GM19438 (cell line): ENCODE measurements around the gene PPP1R2.

Source experiments
- ATAC-seq: cut with Tn5 transposase; IDR thresholded peaks from one replicate; pipeline ENCODE4 v1.9.1; 2021; ENCODE audit warnings: low read depth; ENCODE audit not compliant: unreplicated experiment

PPP1R2 gene

DNA sequence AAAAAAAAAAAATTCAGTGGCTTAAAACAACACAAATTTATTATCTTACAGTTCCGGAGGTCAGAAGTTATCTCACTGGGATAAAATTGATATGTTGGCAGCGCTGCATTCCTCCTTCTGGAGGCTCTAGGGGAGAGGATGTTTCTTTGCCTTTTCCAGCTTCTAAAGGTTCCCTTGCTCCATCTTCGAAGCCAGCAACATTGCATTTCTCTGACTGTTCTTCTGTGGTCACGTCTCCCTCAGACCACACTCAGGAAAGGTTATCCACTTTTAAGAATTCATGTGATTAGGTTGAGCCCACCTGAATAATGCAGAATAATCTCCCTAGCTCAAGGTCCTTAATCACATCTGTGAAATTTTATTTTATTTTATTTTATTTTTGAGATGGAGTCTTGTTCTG, 76.9 kb downstream of the PPP1R2 start:
- ATAC-seq, result no peak
